CD4-positive, alpha-beta T cell treated with Interleukin-12 subunit alpha and Interleukin-12 subunit beta, for 1 hour (primary cell): Measurements from ENCODE around the gene SLC37A3.

Experiments
- DNase-seq: peaks from one replicate; pipeline ENCODE4 v3.0.0-alpha.2; 2020

The SLC37A3 gene

GRCh38 chr7:140400381-140400780, 2.1 kb upstream of the SLC37A3 start:
- DNase-seq = no peak

- no peak for DNase-seq
These were observed 491 bp upstream of the SLC37A3 start for GRCh38 chr7:140398821-140399220.

- no peak for DNase-seq
These were observed 4.5 kb downstream of the SLC37A3 start for GRCh38 chr7:140393756-140394306.

GRCh38 chr7:140391634-140392033, 6.7 kb downstream of the SLC37A3 start:
- DNase-seq = no peak

GRCh38 chr7:140390466-140391190, 7.7 kb downstream of the SLC37A3 start:
- no peak for DNase-seq

- DNase-seq = no peak
These were observed 8.3 kb downstream of the SLC37A3 start for GRCh38 chr7:140390034-140390433.

GRCh38 chr7:140389445-140389844, 8.9 kb downstream of the SLC37A3 start:
- no peak for DNase-seq

GRCh38 chr7:140384894-140385545, 13.3 kb downstream of the SLC37A3 start:
- no peak for DNase-seq

GRCh38 chr7:140383954-140384713, 14.2 kb downstream of the SLC37A3 start:
- no peak for DNase-seq

GRCh38 chr7:140375892-140376730, 22.2 kb downstream of the SLC37A3 start:
- peak; percentile 34 for DNase-seq

- DNase-seq = no peak
These were observed 23.0 kb downstream of the SLC37A3 start for GRCh38 chr7:140375323-140375722.

GRCh38 chr7:140369294-140369693, 29.0 kb downstream of the SLC37A3 start:
- DNase-seq = no peak

GRCh38 chr7:140367528-140367927, 30.8 kb downstream of the SLC37A3 start:
- DNase-seq = no peak

GRCh38 chr7:140364819-140365218, 33.5 kb downstream of the SLC37A3 start:
- DNase-seq = no peak

- no peak for DNase-seq
These were observed 37.6 kb downstream of the SLC37A3 start for GRCh38 chr7:140360697-140361229.

GRCh38 chr7:140358412-140359051, 39.8 kb downstream of the SLC37A3 start:
- peak; percentile 43 for DNase-seq

GRCh38 chr7:140358024-140358411, 40.3 kb downstream of the SLC37A3 start:
- no peak for DNase-seq

- DNase-seq = no peak
These were observed 48.3 kb downstream of the SLC37A3 start for GRCh38 chr7:140350056-140350455.

- DNase-seq = no peak
These were observed 49.1 kb downstream of the SLC37A3 start for GRCh38 chr7:140349144-140349771.

GRCh38 chr7:140348161-140348849, 50.0 kb downstream of the SLC37A3 start:
- no peak for DNase-seq

- DNase-seq = no peak
These were observed 51.1 kb downstream of the SLC37A3 start for GRCh38 chr7:140347218-140347617.
